WERI-Rb-1 (cell line): ENCODE results near the gene TCTN3.

Experiments used
- DNase-seq: peaks from one replicate; pipeline ENCODE4 v3.0.0-alpha.2; 2020
- H3K27ac ChIP-seq: fragments of 250-450 bp; sonication (Bioruptor Pico); 2 replicates; pipeline ENCODE4 v1.5.1; 2020; ENCODE audit warnings: mild to moderate bottlenecking, moderate library complexity
- H3K27me3 ChIP-seq: fragments of 250-450 bp; sonication (Bioruptor Pico); 2 replicates; pipeline ENCODE4 v1.5.1; 2021; ENCODE audit warnings: mild to moderate bottlenecking, low read depth, moderate library complexity; ENCODE audit not compliant: insufficient read depth, severe bottlenecking
- H3K36me3 ChIP-seq: fragments of 250-450 bp; sonication (Bioruptor Pico); 2 replicates; pipeline ENCODE4 v1.5.1; 2020; ENCODE audit warnings: mild to moderate bottlenecking, moderate library complexity
- H3K4me3 ChIP-seq: 2 replicates; pipeline ENCODE4 v1.5.1; 2011; ENCODE audit warnings: low read depth, mild to moderate bottlenecking, control low read depth, low read length
- H3K9me3 ChIP-seq: fragments of 250-450 bp; sonication (Bioruptor Pico); 2 replicates; pipeline ENCODE4 v1.5.1; 2021; ENCODE audit warnings: mild to moderate bottlenecking, moderate library complexity; ENCODE audit not compliant: severe bottlenecking
- CTCF ChIP-seq: IDR thresholded peaks from 2 replicates; pipeline ENCODE4 v1.5.1; 2011; ENCODE audit warnings: low read depth, mild to moderate bottlenecking, control low read depth, inconsistent platforms, low read length

TCTN3 gene

GRCh38 chr10:95657250-95657649 is 36.5 kb downstream of the TCTN3 start:
- DNase-seq = no peak
- no peaks in the 10 kb centered on the region for H3K9me3 ChIP-seq
- peak overlapping the region; percentile 65 for H3K4me3 ChIP-seq
- no peaks in the 10 kb centered on the region for H3K27me3 ChIP-seq
- TF ChIP-seq CTCF = no peak
- H3K36me3 ChIP-seq = peaks cover 10% of the 10 kb centered on the region
- no peak overlapping the region for H3K27ac ChIP-seq

DNA sequence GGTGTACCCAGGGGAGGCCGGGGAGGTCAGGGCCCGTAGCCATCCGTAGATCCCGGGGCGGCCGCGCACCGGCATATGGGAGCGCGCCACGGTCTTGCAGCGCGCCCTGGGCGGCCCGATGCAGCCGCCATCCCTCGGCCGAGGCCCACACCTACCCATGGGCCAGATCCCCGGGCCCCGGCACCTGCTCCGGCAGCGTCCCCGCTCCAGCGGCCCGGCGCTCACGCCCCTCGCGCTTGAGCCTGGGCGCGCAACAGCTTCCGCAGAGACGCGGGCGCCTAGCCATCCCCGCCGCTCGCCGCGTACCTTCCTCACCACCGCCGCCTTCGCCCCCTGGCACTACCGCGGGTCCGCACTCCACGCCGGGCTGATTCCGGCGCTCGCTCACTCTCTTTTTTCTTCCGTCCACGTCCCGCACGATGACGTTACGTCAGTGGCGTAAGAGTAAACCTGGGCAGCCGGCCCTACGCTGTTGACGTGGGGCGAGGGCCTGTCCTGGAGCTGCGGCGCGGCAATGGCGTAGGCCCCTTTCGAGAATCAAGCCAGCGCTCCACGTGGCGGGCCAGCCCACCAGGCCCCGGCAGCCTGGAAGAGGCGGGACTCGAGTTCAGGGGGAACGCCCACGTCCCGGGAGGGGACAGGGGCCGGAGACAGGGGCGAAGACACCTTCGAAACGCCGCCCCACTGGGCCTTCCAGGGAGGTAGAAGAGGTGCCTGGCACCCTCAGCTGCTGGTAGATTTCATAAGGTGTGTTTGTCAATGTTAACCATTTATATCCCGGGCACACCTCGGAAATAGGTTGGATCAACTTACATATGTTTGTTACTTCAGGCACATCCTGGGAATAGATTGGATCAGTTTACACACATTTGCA is 37.2 kb downstream of the TCTN3 start, which contains the start of gene ALDH18A1:
Gene ALDH18A1 (minus strand): TSS at position 421 of the 874 bp plus-strand sequence. CDS start 3,334 bp downstream, outside the sequence.
- H3K4me3 ChIP-seq = peak within 1 kb of the TSS; percentile 65
- peaks cover 17% of the 10 kb centered on the region for H3K36me3 ChIP-seq
- peak within 1 kb of the TSS; percentile 61 for H3K27ac ChIP-seq
- H3K9me3 ChIP-seq = peaks cover 2% of the 10 kb centered on the region
- peak; percentile 93 for DNase-seq
- no peak for TF ChIP-seq CTCF
- H3K27me3 ChIP-seq = no peaks in the 10 kb centered on the region

- H3K27ac ChIP-seq = peak overlapping the region; percentile 61
- peaks cover 2% of the 10 kb centered on the region for H3K9me3 ChIP-seq
- no peak for TF ChIP-seq CTCF
- no peaks in the 10 kb centered on the region for H3K27me3 ChIP-seq
- DNase-seq = no peak
- H3K36me3 ChIP-seq = peaks cover 25% of the 10 kb centered on the region
- peak overlapping the region; percentile 65 for H3K4me3 ChIP-seq
Observed at GRCh38 chr10:95655571-95656290, 38.0 kb downstream of the TCTN3 start.

DNA sequence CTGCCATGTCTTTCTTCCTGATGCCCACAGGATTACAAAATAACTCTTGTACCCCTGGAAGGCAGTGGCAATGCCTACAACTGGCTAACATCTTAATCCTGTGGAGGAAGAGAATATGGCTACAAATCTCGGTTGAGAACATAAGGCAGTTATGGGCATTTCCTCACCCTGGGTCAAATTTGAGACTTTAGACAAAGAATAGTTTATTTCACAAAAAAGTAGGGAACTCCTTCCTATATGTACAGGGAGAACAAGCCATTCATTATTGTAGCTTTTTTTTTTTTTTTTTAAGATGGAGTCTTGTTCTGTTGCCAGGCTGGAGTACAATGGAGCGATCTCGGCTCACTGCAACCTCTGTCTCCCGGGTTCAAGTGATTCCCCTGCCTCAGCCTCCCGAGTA is 39.8 kb downstream of the TCTN3 start:
- no peak for TF ChIP-seq CTCF
- no peak overlapping the region for H3K27ac ChIP-seq
- peaks cover 2% of the 10 kb centered on the region for H3K9me3 ChIP-seq
- peaks cover 34% of the 10 kb centered on the region for H3K36me3 ChIP-seq
- H3K4me3 ChIP-seq = no peak overlapping the region
- no peaks in the 10 kb centered on the region for H3K27me3 ChIP-seq
- no peak for DNase-seq

- Histone ChIP-seq H3K9me3 (peaks cover 2% of the 10 kb centered on the region), H3K27me3 (no peaks in the 10 kb centered on the region), H3K4me3 (no peak overlapping the region), H3K36me3 (peaks cover 57% of the 10 kb centered on the region), H3K27ac (no peak overlapping the region)
- TF ChIP-seq CTCF = no peak
- DNase-seq = no peak
Observed at GRCh38 chr10:95651346-95652060, 42.2 kb downstream of the TCTN3 start.
